Right atrium auricular region (tissue), 2 donors: Measurements from ENCODE around the gene HTRA1. TPM values are rescaled to one million over a fixed set of nuclear protein-coding genes. Genes with fewer than 3 reads are reported as not detected.

Source experiments
- DNase-seq: peaks from one replicate; pipeline ENCODE4 v3.0.0-alpha.2; 2019; ENCODE audit warnings: low spot score
- H3K27ac ChIP-seq, 2 donors: fragments of 200-600 bp; sonication (generic); 1 replicate in 1 of 2; 2 replicates in 1 of 2; pipeline ENCODE4 v1.5.1; 2016 to 2019
- H3K27me3 ChIP-seq, 2 donors: fragments of 200-600 bp; sonication (generic); one replicate each; pipeline versions ENCODE4 v1.5.1 to v1.6.0; 2017 to 2019
- H3K36me3 ChIP-seq: fragments of 200-600 bp; sonication (generic); one replicate; pipeline ENCODE4 v1.5.1; 2016
- H3K4me1 ChIP-seq, 2 donors: fragments of 200-600 bp; sonication (generic); one replicate each; pipeline versions ENCODE4 v1.5.1 to v1.6.0; 2017 to 2019
- H3K4me3 ChIP-seq, 2 donors: fragments of 200-600 bp; sonication (generic); 1 replicate in 1 of 2; 2 replicates in 1 of 2; pipeline ENCODE4 v1.5.1; 2017 to 2019; ENCODE audit warnings: mild to moderate bottlenecking in 1 of 2, moderate library complexity in 1 of 2
- H3K9me3 ChIP-seq, 2 donors: fragments of 200-600 bp; sonication (generic); one replicate each; pipeline ENCODE4 v1.5.1; 2019
- total RNA-seq, 2 donors: library from RNA; depleted of rRNA; stranded (reverse); fragments of >200 nt; gene quantifications; one replicate each; pipeline ENCODE4 v1.1.0, GENCODE V29; 2016
- TF ChIP-seq, protein P1 (sequence below), 2 donors: fragments of 200-600 bp; sonication (generic); IDR thresholded peaks; one replicate each; pipeline ENCODE4 v1.5.1; 2019; ENCODE audit warnings: antibody characterized with exemption in 2 of 2

HTRA1 gene
- total RNA-seq, 2 donors from 2014 or later: 76.3 to 78.3 TPM

DNA sequence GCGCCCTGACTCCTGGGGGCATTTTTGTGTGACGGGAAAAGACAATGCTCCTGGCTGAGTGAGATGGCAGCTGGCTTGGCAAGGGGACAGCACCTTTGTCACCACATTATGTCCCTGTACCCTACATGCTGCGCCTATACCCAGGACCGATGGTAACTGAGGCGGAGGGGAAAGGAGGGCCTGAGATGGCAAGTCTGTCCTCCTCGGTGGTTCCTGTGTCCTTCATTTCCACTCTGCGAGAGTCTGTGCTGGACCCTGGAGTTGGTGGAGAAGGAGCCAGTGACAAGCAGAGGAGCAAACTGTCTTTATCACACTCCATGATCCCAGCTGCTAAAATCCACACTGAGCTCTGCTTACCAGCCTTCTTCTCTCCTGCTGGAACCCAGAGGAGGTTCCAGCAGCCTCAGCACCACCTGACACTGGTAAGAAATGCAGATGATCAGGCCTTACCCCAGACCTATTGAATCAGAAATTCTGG lies 6.7 kb upstream of the HTRA1 start, which contains the start of gene ARMS2:
Gene ARMS2 (plus strand): TSS at position 51 of the 478 bp plus-strand sequence. CDS start 75 bp downstream, at position 126.
- H3K4me1 ChIP-seq: no peaks in the 10 kb centered on the region
- DNase-seq: no peak
- no peak within 1 kb of the TSS for H3K4me3 ChIP-seq
- no peaks in the 10 kb centered on the region for H3K9me3 ChIP-seq
- TF ChIP-seq, protein P1, sequence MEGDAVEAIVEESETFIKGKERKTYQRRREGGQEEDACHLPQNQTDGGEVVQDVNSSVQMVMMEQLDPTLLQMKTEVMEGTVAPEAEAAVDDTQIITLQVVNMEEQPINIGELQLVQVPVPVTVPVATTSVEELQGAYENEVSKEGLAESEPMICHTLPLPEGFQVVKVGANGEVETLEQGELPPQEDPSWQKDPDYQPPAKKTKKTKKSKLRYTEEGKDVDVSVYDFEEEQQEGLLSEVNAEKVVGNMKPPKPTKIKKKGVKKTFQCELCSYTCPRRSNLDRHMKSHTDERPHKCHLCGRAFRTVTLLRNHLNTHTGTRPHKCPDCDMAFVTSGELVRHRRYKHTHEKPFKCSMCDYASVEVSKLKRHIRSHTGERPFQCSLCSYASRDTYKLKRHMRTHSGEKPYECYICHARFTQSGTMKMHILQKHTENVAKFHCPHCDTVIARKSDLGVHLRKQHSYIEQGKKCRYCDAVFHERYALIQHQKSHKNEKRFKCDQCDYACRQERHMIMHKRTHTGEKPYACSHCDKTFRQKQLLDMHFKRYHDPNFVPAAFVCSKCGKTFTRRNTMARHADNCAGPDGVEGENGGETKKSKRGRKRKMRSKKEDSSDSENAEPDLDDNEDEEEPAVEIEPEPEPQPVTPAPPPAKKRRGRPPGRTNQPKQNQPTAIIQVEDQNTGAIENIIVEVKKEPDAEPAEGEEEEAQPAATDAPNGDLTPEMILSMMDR (IDR thresholded peaks at IDR 0.05): no peak
- H3K27ac ChIP-seq: no peak within 1 kb of the TSS
- no peaks in the 10 kb centered on the region for H3K27me3 ChIP-seq
- no peaks in the 10 kb centered on the region for H3K36me3 ChIP-seq

DNA sequence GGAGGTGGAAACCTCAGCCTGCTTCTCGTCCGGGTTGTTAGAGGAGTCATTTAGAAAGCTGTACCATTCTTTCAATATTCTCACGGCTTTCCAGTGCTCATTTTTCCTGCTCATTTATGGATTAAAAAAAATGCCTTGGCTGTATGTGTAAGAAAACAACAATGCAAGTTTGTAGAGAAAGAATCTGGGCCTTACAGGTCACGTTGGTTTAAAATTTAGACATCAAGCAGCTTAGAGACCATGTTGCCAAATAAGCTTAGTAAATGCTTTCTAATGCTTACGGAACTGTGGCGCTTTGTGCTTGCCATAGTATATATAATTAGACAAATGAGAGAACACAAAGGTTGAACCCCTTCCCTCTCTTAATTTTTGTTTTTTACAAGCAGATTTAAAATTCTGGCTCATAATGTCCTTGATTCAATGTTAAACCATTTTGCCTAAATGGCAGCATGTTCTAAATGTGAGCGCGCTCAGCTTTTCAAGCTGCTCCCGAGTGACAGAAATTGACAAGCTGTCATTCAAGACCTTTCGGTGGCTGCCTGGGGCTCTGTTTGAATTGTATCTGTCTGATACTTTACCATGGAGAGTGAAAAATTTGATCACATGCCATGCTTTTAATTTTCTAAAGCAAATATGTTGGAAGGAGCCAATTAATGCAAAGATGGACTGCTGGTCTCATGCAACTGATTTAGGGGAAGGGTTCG lies 5.8 kb upstream of the HTRA1 start:
- no peaks in the 10 kb centered on the region for H3K9me3 ChIP-seq
- no peaks in the 10 kb centered on the region for H3K36me3 ChIP-seq
- H3K4me3 ChIP-seq: no peak overlapping the region
- DNase-seq: no peak
- TF ChIP-seq, protein P1 (IDR thresholded peaks at IDR 0.05): no peak
- no peaks in the 10 kb centered on the region for H3K27me3 ChIP-seq
- H3K27ac ChIP-seq: no peak overlapping the region
- H3K4me1 ChIP-seq: peaks cover 0 to 3% of the 10 kb centered on the region in 2 donors

DNA sequence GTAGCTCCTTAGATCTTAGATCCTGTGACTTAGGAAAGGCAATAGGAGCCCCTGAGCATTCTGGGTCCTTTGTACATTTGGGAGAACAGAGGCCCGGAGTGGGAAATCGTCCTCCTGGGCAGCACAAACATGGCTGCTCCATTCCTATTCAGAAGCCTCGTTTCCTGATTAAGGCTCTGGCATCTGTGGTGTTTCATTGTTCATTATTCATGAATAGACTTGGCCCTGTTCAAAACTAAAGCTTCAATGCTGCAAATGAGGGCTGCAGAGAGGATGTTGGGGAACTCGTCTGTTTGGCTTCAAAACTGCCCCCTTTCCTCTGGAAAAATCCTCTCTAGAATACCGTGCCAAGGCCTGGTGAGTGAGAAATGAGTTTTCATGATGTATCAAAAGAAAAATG lies 3.4 kb upstream of the HTRA1 start:
- no peak overlapping the region for H3K27ac ChIP-seq
- no peaks in the 10 kb centered on the region for H3K27me3 ChIP-seq
- H3K4me1 ChIP-seq: peaks cover 0 to 10% of the 10 kb centered on the region in 2 donors
- no peaks in the 10 kb centered on the region for H3K36me3 ChIP-seq
- DNase-seq: no peak
- TF ChIP-seq, protein P1 (IDR thresholded peaks at IDR 0.05): no peak
- H3K4me3 ChIP-seq: no peak overlapping the region
- no peaks in the 10 kb centered on the region for H3K9me3 ChIP-seq

DNA sequence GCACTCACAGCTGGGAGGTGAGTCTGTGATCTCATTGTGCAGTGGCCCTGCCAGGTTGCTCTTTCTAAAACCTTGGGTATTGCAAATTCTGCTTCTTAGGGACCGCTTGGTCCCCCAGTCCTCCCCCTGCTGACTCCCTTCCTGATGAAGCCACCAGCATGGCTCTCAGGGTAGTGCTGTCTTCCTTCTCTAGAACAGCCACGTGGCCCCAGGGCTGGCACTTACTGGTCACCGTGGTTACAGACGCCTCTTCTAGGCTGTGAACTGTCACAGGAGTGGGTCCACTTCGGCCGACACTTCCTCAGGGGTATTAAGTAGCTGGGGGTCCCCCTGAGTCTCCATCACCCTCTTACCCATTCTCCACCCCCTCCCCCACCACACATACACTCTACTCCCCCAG lies 2.7 kb upstream of the HTRA1 start:
- peaks cover 0 to 17% of the 10 kb centered on the region in 2 donors for H3K4me1 ChIP-seq
- H3K4me3 ChIP-seq: no peak overlapping the region
- H3K9me3 ChIP-seq: no peaks in the 10 kb centered on the region
- H3K36me3 ChIP-seq: no peaks in the 10 kb centered on the region
- TF ChIP-seq, protein P1 (IDR thresholded peaks at IDR 0.05): no peak
- DNase-seq: no peak
- H3K27me3 ChIP-seq: no peaks in the 10 kb centered on the region
- H3K27ac ChIP-seq: no peak overlapping the region

DNA sequence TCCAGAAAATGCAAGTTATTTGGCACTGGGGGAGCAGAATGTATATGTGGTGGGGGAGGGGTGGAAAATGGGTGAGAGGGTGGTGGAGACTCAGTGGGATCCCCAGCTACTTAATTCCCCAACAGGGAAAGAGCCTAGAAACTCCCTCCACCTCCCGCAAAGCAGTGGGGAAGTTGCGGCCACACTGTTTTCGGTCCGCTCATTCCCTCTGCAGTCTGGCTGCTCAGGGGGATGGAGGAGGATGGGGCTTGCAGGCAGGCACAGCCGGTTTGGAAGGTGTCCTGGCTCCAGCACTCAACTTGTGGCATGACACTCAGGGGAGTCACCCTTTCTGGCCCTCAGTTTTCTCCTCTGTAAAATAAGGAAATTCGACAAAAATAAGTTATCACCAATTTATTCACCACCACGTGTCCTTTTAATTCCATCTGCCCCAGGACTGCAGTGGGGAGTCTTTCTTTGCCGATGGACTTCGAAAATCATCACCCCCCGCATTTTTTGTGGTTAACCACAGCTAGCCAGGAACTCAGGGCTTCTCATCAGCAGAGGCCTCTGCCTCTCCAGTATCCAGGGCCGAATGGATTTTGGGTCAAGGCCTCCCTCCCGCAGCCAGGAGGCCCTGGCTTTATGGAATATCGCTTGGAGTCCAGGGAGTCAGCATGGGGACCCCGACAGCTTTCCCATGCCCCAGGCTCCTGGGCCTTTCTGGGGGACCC lies 1.6 kb upstream of the HTRA1 start:
- Histone ChIP-seq H3K27ac (no peak overlapping the region), H3K4me1 (peaks cover 0 to 25% of the 10 kb centered on the region in 2 donors), H3K27me3 (no peaks in the 10 kb centered on the region), H3K36me3 (no peaks in the 10 kb centered on the region), H3K4me3 (no peak overlapping the region), H3K9me3 (no peaks in the 10 kb centered on the region)
- DNase-seq: no peak
- TF ChIP-seq, protein P1 (IDR thresholded peaks at IDR 0.05): no peak
